Astrocyte (in vitro differentiated cells and primary cell): ENCODE data around the gene VPS37C.

ENCODE experiments used
- CTCF ChIP-seq: IDR thresholded peaks from 2 replicates; pipeline ENCODE4 v1.5.1; 2011; ENCODE audit warnings: low read depth, mild to moderate bottlenecking, inconsistent platforms, low read length, moderate library complexity; ENCODE audit not compliant: insufficient read depth
- EZH2 ChIP-seq: IDR thresholded peaks from 2 replicates; pipeline ENCODE4 v1.6.1; 2012; ENCODE audit warnings: mild to moderate bottlenecking, low read length, inconsistent platforms; ENCODE audit not compliant: insufficient read depth

DNA sequence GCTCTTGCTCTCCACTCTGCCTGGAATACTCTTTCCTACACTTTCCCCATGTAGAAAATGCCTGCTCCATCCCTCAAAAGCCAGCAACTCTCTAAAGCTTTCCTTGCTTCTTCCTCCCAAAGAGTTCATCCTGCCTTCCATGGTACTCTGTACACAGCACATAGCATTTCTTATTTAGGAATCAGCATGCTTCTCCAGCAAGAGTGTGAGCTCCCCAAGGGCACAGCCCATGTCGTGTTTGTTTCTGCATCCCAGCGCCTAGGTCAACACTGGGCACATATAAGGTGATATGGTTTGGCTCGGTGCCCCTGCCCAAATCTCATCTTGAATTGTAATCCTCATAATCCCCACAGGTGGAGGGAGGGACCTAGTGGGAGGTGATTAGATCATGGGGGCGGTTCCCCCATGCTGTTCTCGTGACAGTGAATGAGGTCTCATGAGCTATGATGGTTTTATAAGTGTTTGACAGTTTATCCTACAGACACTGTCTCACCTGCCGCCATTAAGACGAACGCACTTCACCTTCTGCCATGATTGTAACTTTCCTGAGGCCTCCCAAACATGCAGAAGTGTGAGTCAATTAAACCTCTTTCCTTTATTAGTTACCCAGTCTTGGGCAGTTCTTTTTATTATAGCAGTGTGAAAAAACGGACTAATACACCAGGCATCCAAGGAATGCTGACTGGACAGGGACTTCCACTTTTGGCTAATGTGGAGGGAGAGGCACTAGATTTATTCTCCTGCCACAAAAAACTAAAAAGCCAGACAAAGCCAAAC, 8.2 kb downstream of the VPS37C start:
- TF ChIP-seq CTCF (no peak), EZH2 (no peak)
